M059J (cell line): ENCODE measurements around the gene EPHX1. TPM values are rescaled to one million over a fixed set of nuclear protein-coding genes. Genes with fewer than 3 reads are reported as not detected.

ENCODE experiments used
- DNase-seq: peaks from one replicate; pipeline ENCODE4 v3.0.0-alpha.2; 2012; ENCODE audit warnings: low read depth
- total RNA-seq: library from RNA; depleted of rRNA; stranded (reverse); fragments of >200 nt; shearing (Covaris generic); gene quantifications from 2 replicates; pipeline ENCODE4 v1.2.3, GENCODE V29; 2014

EPHX1 gene
- total RNA-seq, 1 experiment from 2014 or later, result 55.8 TPM

GRCh38 chr1:225842788-225843425 is 33.0 kb downstream of the EPHX1 start:
- DNase-seq, result no peak

DNA sequence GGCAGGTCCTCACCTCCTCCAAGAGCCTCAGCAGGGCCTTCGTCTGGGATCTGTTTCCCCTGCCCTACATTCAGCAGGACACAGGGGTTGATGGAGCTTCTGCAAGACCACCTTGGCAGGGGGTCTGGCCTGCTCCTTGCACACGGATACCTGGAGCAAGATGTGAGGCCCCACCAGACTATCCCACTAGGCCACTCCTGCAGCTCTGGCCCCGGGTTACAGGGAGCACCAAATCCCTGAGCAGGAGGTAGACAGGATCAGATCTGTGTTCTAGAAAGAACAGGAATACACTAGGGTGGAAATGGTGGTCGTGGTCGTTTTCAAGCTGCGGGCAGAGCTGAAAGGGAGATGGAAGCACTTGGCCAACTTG is 33.5 kb downstream of the EPHX1 start:
- no peak for DNase-seq

GRCh38 chr1:225844236-225845061 is 34.5 kb downstream of the EPHX1 start:
- DNase-seq, result no peak

DNA sequence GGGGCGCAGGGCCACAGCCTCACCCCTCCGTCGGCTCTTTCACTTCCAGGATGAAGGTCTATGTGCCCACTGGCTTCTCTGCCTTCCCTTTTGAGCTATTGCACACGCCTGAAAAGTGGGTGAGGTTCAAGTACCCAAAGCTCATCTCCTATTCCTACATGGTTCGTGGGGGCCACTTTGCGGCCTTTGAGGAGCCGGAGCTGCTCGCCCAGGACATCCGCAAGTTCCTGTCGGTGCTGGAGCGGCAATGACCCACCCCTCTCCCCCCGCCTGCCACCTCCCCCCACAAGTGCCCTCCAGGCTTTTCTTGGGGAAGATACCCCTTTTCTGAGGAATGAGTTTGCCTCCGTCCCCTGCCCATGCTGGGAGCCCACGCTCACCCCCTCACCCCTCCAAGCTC is 35.2 kb downstream of the EPHX1 start:
- no peak for DNase-seq

DNA sequence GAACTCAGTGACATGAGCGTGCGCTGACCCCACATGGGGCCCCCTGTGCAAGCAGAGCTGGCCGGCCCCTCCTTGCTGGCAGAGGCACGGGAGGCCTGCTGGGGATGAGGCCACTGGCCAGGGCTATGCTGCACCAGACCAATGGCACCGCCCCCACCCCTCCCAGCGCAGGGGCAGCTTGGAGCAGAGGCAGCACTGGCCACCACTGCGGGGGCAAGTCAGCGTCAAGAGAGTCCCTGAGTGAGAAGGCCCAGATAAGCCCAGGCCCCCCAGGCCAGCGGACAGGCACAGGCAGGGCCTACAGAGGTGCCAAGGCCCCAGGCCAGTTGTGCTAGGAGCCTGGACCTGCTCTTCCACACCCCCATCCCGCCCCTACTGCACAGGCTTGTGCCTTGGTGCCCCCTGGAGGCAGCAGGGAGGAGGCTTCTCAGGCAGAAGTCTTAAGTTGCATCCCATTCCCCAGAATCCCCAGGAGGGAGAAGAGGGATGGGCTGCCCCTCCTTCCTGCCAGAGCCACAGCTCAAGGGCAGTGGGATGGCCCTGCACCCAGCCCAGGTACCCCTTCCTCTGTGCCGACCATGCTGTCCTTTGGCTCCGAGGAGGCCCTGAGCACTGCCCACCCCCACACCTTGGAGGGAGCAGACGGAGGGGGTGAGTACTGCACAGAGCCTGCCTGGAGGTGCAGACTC is 35.8 kb downstream of the EPHX1 start:
- DNase-seq, result peak; percentile 76

DNA sequence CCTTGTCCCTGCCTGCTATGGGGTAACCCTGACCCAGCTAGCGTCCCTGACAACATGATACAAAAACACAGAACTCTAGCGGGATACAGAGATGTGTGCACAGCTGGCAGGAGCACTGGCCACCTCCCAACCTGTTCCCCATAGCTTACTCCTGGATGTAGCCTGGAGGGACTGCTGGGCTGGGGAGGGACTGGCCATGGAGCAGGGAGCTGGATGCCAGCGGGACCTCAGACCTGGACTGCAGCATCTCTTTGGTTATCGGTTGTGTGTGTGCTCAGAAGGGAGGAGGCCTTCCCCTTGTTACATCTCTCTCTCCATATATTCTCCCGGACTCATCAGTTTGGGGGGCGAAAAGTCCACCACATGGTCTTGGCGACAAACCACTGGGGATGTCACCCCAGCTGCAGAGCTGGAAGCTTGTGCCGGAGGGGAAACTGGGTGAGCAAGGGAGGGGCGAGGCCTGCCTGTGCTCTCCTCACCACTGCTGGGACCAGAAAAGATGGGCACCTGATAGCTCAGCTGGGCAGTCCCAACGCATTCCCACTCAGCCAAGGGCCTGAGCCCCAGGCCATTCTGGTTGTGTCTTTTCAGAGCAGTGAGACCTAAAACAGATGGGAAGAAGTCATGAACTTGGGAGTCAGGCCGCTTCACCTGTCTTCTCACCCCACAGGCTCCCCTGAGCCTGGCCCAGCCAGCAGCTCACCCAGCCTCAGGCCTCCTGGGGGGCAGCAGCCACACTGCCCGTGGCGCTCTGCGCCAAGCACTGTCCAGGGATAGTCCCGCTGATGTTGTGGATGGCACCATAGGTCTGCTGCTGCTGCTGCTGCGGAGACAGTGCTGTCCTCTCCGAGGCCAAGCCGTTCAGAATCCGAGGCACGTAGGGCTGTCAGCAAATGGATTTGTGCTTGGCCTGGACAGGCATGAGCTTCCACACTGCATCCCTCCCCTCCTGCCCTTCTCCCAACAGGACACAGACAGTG is 36.7 kb downstream of the EPHX1 start:
- no peak for DNase-seq

DNA sequence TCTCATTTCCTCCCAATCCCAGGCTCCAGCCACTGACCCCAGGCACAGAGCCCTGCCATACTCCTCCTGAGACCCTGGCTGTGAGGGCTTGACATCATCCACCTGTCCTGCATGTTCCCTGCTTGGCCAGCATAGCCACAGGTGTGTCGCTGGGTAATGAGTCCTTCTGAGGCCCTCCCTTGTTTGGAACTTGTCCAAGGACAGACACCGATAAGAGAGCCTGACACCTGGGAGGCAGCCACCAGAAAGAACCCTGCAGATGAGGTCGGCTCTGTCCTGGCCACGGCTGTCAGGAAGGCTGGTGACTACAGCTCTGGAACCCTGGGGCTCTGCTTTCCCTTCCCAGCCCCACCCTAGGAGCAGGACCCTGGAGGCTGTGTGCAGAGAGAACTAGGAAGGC is 37.7 kb downstream of the EPHX1 start:
- DNase-seq, result no peak

- DNase-seq, result no peak
Observed at GRCh38 chr1:225848030-225848955, 38.4 kb downstream of the EPHX1 start.

GRCh38 chr1:225849925-225850324 is 40.0 kb downstream of the EPHX1 start:
- no peak for DNase-seq

DNA sequence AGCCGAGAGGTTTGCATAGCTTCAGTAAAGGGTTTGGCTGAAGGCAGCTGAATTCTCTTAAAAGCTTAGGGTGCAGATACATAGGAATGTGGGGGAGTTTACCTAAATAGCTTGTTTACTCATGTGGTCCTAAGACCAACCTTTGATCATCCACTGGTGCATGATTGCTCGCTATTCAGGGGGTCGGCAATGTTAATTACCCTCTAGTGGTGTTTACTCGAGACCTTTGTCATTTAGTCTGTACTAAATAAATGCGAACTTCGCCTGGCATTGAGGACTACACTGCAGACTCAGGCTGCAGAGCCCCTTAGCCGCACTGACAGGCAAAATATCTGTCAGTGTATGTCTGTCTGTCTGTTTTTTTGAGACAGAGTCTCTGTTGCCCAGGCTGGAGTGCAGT is 40.4 kb downstream of the EPHX1 start:
- no peak for DNase-seq

DNA sequence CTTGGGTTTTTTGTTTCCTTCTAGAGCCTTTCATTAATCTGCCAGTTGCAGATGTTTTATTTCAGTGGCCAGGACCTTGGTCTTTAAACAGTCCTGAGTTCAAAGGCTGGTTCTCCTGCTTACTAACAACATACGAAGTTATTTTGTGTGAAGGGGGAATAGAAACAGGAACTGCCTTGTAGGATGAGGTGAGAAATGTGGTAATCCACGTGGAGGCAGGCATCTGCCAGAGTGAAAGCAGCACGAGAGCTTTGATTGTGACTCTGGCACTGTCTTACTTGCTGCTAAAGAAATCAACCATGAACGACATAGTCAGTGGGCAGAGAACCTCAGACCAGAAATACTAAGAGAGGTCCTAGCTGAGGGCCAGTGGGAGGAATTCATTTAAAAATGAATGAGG is 41.9 kb downstream of the EPHX1 start:
- no peak for DNase-seq

GRCh38 chr1:225852413-225853124 is 42.6 kb downstream of the EPHX1 start:
- no peak for DNase-seq

- no peak for DNase-seq
Observed at GRCh38 chr1:225853441-225853840, 43.5 kb downstream of the EPHX1 start.

- DNase-seq, result no peak
Observed at GRCh38 chr1:225855503-225856300, 45.8 kb downstream of the EPHX1 start.

GRCh38 chr1:225857256-225857655 is 47.3 kb downstream of the EPHX1 start:
- no peak for DNase-seq

DNA sequence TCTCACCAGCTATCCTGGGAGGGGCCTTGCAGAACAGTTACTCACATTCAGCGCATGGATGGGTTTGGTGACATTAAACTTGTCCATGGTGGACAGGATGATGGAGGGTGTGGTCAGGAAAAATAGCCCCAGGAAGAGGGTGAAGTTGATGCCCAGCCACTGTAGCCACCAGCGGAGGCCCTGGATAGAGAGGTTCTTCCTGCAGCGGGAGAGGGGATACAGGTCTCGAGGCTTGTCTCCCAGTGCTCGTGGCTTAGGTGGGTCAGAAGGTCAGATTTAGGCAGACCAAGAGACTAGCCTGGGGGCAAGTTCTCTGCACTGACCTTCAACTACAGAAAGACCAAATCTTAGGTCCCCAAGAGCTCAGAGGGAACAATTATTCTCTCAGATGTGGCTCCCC is 49.2 kb downstream of the EPHX1 start:
- DNase-seq, result no peak

DNA sequence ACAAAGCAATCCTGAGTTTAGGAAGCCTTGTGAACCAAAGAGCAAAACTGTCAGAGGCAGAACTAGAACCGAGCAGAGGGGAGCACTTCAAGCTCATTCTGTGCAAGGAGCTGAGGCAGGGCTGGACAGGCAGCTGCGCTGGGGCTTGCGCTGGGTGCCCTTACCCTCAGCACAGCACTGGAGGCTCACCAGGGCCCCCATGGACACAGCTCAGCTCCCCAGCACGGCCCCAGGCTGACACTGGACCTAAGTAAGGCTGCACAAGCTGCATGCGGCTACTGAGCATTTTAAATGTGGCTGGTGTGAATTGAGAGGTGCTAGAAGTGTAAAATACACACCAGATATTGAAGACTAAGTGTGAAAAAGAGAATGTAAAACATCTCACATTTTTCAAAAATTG is 50.2 kb downstream of the EPHX1 start:
- no peak for DNase-seq

DNA sequence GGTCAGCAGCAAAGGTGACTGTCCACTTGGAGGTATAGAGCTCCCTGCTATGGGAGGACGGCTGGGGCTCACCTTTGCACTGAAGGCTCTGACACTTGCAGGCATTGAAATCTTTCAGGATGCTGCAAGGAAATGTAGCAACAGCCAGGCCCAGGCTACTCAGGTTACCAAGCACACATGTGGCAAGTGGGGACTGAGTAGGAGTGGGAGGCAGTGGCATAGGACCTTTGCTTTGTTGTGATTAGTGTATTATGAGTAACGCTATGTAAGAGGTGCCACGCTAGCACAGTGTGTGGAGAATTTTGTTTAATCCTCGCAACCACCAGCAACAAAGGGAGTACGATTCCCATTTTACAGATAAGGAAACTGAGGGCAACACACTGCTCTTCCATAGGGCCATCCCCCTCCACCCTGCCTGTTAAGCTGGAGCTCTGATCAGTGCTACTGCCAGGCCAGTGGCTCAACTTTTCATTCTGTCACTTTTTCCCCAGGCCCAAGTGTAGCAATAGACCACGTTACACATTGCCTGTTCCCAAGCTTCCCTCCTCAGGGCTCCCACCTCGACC is 51.0 kb downstream of the EPHX1 start:
- DNase-seq, result no peak
